GM19043 (cell line): ENCODE results near the gene SLC13A3.

ENCODE experiments used
- ATAC-seq: cut with Tn5 transposase; IDR thresholded peaks from one replicate; pipeline ENCODE4 v1.9.1; 2021; ENCODE audit warnings: low read depth; ENCODE audit not compliant: unreplicated experiment

Gene SLC13A3

DNA sequence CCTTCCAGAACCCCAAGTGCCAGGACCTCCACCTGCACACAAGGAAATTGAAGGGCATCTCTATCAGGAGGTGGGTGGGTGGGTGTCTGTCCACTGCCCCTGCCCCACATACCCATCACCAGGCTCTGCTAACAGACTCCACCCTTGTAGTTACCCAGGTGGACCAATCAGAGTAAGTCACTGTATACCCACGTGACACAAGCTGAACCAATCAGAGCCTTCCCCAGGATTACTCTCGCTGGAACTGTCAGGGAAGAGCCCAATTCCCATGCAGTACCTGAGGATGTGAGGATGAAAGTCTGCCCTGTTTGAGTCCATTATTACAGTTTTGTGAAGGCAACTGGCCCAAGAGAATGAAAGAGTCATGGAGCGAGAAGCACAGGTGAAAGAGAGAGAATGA is 105.0 kb downstream of the SLC13A3 start:
- ATAC-seq, result no peak

GRCh38 chr20:46545827-46546138 is 105.5 kb downstream of the SLC13A3 start:
- no peak for ATAC-seq

DNA sequence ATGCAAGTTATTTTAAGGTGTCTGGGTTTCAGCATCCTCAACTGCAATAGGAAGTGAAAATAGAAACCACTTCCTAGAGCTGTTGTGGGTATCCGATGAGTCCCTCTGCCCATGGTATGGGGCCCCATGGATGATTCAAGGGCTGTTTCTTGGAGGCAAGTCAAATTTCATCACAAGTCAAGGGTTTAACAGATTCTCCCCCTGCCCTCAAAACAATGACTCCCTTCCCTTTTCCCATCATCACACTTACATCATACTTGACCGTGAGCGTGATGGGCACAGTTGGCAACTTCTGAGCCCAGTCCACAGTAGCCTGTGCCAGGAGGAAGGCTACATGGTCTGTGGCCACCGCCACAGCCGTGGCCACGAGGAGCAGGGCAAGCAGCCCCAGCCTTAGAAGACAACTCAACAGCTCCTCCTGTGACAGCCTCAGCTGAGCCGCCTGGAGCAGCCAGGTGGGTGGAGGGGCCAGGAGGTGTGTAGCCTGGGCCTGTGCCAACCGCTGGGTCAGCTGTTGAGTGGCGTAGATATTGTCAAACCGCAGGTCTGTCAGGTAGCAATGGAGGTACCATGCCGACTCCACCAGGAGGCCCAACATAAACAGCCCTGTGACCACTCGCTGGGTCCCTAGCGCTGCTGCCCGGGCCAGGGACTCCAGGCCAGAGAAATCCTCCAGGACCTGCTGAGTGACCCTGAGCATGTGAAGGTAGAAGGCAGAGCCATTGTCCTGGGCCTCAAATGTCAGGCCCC is 106.0 kb downstream of the SLC13A3 start:
- ATAC-seq, result no peak

DNA sequence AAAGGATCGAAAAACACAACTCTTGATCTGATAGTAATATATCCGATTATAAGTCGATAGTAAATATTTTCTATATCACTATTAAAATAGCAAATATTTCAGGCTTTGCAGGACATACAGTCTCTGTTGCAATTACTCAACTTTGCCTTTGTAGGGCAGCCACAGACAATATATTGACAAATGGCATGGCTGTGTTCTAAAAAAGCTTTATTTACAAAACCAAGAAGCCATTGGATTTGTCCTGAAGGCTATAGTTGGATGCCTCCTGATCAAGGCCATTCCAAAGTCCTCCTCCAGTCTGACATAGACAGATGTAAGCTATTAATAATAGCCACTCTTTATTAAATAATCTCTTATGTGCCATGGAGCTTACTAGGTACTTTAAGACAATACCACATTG is 106.7 kb downstream of the SLC13A3 start:
- no peak for ATAC-seq

GRCh38 chr20:46543959-46544358 is 107.3 kb downstream of the SLC13A3 start:
- ATAC-seq, result no peak

DNA sequence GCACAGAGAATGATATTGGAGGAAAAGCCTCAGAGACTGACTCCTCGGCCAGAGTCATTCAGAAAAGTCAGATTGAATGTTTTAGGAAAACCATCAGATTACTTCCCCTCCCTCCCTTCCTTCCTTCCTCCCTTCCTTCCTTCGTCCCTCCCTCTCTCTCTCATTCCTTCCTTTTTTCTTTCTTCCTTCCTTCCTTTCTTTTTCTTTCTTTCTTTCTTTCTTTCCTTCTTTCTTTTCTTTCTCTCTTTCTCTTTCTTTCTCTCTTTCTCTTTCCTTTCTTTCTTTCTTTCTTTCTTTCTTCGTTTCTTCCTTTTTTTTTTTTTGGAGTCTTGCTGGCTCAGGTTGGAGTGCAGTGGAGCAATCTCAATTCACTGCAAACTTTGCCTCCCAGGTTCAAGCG is 108.2 kb downstream of the SLC13A3 start:
- ATAC-seq, result no peak

DNA sequence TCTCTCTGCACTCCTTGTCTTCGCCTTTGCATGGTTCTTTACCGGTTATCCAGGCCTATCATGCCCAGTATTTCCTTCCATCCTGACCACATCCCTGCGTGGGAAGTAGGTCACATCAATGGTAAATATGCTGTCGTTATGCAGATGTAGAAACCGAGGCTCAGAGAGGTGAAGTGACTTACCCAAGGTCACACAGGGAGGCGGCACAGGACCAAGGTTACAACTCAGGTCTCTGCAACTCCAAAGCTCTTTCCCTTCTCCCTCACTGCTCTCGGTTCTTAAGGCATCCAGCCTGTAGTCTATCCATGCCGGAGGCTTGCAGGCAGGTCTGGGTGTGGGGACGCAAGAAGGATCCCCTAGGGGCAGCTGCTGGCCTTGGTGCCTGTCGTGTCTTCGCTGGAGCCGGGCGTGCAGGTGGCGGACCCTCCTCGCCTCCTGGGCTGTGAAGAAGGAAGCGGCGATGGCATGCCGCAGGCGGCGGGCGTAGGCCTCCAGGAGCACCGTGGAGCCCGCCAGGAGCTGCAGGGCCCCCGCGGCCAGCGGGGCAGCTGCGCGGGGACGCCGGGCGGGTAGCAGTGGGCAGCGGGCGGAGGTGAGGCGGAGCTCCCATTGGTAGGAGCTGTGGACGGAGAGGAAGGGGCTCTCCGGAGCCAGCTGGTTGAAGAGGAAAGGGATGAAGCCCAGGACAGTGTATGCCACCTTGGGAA is 109.9 kb downstream of the SLC13A3 start:
- ATAC-seq, result no peak

DNA sequence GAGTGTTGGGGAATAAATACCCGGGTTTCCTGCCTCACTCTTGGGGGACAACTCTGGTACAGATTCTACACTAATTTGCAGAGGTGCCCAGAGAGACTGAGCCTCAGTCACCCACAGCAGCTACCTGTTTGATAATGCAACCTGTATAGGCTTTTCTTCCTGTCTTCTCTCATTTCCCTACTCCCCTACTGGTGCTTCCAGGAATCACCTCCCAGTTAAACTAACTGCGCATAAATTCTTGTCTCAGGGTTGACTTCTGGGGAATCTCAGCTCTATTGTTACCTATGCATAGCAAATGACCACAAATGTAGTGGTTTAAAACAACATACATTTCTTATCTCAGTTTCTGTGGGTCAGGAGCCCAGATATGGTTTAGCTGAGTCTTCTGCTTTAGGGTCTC is 112.1 kb downstream of the SLC13A3 start:
- no peak for ATAC-seq

DNA sequence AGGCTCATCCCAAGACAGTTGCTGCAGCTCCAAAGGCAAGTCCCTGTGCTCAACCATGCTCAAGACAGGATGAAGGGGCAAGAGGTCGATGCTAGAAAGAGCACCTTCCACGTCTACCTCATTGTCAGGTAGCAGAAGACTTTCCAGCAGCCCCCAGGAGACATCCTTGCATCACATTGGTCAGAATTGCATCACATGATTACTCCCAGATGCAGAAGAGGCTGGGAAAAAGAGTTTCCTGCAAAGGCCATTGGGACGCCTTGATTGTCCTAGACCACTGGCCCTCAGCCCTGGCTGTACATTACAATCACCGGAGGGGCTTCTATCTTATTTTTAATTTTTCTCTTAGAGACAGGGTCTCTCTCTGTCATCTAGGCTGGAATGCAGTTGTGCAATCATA is 120.6 kb downstream of the SLC13A3 start:
- ATAC-seq, result no peak

DNA sequence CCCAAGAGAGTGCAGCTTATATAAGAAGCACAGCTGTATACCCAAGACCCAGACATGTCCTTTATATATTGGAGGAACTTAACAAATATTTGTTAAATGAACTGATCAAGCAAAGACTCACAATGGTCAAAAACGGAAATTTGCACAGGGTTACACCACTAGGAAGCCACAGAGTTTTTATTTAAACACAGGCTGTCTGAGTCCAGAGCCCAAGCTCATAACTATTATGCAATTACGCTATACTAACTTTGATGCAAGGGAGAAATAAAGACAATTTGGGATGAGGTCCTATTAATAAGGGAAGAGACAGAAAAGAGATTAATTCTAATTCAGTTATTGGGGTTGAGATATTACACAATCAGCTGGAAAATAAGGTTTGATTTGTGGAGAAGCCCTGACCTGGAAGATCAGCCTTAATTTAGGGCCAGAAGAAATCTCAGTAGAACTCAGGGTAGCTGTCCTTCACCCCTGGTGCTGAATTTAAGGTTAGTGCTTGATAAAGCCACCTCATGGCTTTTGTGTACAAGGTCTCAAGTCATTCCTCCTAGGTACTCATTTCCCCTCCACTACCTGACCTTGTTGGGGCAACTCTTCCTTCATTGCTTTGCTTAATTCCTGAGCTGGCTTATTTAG is 127.4 kb downstream of the SLC13A3 start:
- ATAC-seq, result no peak

- ATAC-seq, result no peak
These were observed 128.2 kb downstream of the SLC13A3 start for GRCh38 chr20:46523108-46523507.

GRCh38 chr20:46520976-46521579 is 130.2 kb downstream of the SLC13A3 start:
- ATAC-seq, result no peak

- no peak for ATAC-seq
These were observed 130.7 kb downstream of the SLC13A3 start for GRCh38 chr20:46520540-46520939.

DNA sequence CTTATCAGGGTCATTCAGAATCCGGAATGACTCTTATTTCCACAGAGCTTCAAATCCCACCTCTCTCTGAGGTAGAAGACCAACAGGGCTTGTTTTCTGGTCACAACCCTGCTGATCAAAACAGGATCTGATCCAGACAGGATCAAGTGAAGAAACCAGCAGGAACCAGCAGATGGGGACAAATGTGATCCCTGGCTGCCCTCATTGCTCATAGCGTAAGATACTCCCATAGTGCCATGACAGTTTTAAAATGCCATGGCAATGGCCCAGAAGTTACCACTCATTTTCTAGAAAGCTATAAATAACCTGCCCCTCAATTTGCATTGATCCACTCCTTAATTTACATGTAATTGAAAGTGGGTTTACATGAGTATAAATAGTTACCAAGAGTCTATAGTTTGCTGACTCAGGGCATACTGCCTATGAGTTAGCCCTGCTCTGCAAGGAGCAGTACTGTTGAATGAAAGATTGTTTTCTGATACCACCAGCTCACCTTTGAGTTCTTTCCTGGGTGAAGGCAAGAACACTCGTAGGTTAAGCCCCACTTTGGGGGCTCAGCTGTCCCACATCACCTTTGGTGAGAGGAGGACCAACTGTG is 131.7 kb downstream of the SLC13A3 start:
- ATAC-seq, result no peak

GRCh38 chr20:46512943-46513844 is 138.1 kb downstream of the SLC13A3 start, which contains the start of gene ZNF334:
TSS of gene ZNF334 (minus strand) at chr20:46513559. CDS start at chr20:46512102, 1,457 bp downstream.
- ATAC-seq, result no peak

DNA sequence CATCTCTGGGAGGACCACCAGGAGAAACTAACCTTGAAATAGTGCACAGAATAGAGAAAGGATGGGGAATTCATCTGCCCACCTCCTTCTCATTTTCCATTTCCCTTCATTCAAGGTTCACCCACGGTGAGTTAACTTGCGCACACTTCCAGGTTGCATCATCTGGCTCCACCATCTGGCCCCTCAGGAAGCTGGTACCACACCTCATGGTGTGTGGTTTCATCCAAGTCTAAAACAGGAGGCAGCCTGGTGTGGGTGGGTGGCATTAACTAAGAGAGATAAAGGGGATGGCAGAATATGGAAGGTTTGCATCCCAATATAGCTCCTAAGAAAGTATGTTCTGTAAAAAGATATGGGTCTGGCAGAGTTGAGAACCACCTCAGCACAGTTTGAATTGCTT is 141.7 kb downstream of the SLC13A3 start:
- no peak for ATAC-seq
